Thoracic aorta (tissue), 2 donors: Measurements from ENCODE around the gene TMC5. TPM values are rescaled to one million over a fixed set of nuclear protein-coding genes. Genes with fewer than 3 reads are reported as not detected.

Experiments
- ATAC-seq: fragments of 150-250 bp; one replicate; pipeline ENCODE4 v1.8.0; 2017; ENCODE audit warnings: low read depth; ENCODE audit not compliant: insufficient number of reproducible peaks, low FRiP score
- DNase-seq: peaks from one replicate; pipeline ENCODE4 v3.0.0-alpha.2; 2020; ENCODE audit warnings: low spot score
- H3K27ac ChIP-seq, 2 donors: fragments of 200-600 bp; sonication (generic); 1 replicate in 1 of 2; 2 replicates in 1 of 2; pipeline ENCODE4 v1.5.1; 2016; ENCODE audit warnings: mild to moderate bottlenecking in 2 of 2, moderate library complexity in 2 of 2
- H3K27me3 ChIP-seq: fragments of 200-600 bp; sonication (generic); replicated peaks from 2 replicates; pipeline ENCODE4 v1.6.0; 2016; ENCODE audit warnings: mild to moderate bottlenecking; ENCODE audit not compliant: insufficient read depth
- H3K36me3 ChIP-seq: fragments of 200-600 bp; sonication (generic); one replicate; pipeline ENCODE4 v1.5.1; 2016
- H3K4me1 ChIP-seq, 2 donors: fragments of 200-600 bp; sonication (generic); 1 replicate in 1 of 2; 2 replicates in 1 of 2; pipeline versions ENCODE4 v1.5.1 to v1.6.0; 2016; ENCODE audit warnings: low read depth in 2 of 2, mild to moderate bottlenecking in 1 of 2; ENCODE audit not compliant: control insufficient read depth in 1 of 2
- H3K4me3 ChIP-seq: fragments of 200-600 bp; sonication (generic); 2 replicates; pipeline ENCODE4 v1.5.1; 2016; ENCODE audit warnings: mild to moderate bottlenecking
- H3K9me3 ChIP-seq: fragments of 200-600 bp; sonication (generic); 2 replicates; pipeline ENCODE4 v1.5.1; 2016
- CTCF ChIP-seq: fragments of 200-600 bp; sonication (generic); IDR thresholded peaks from one replicate; pipeline ENCODE4 v1.5.1; 2019; ENCODE audit warnings: antibody characterized with exemption
- total RNA-seq, 2 donors: library from RNA; depleted of rRNA; stranded (reverse); fragments of >200 nt; gene quantifications; one replicate each; pipeline versions ENCODE4 v1.1.0 to v1.2.3, GENCODE V29; 2016

TMC5 gene
- total RNA-seq, 2 donors from 2014 or later: 0.71 TPM; not detected in 1

- Histone ChIP-seq H3K36me3 (no peaks in the 10 kb centered on the region), H3K4me3 (no peak overlapping the region), H3K27me3 (no peaks in the 10 kb centered on the region), H3K27ac (no peak overlapping the region), H3K9me3 (no peaks in the 10 kb centered on the region), H3K4me1 (no peaks in the 10 kb centered on the region)
- TF ChIP-seq CTCF: no peak
- no peak for DNase-seq
- no peak for ATAC-seq
Measured at GRCh38 chr16:19419698-19420075, 2.0 kb downstream of the TMC5 start.

- TF ChIP-seq CTCF: no peak
- H3K4me3 ChIP-seq: no peak overlapping the region
- ATAC-seq: no peak
Measured at GRCh38 chr16:19424478-19424877, 6.8 kb downstream of the TMC5 start.

GRCh38 chr16:19430345-19430744 lies 12.7 kb downstream of the TMC5 start:
- DNase-seq (no peak), ATAC-seq (no peak)
- Histone ChIP-seq H3K36me3 (no peaks in the 10 kb centered on the region), H3K4me1 (no peaks in the 10 kb centered on the region), H3K4me3 (no peak overlapping the region), H3K27ac (no peak overlapping the region), H3K9me3 (no peaks in the 10 kb centered on the region), H3K27me3 (no peaks in the 10 kb centered on the region)
- no peak for TF ChIP-seq CTCF

More at GRCh38 chr16:19424478-19424877, 6.8 kb downstream of the TMC5 start:
- no peaks in the 10 kb centered on the region for H3K9me3 ChIP-seq
- H3K36me3 ChIP-seq: no peaks in the 10 kb centered on the region
- H3K27me3 ChIP-seq: no peaks in the 10 kb centered on the region
- H3K27ac ChIP-seq: no peak overlapping the region
- no peaks in the 10 kb centered on the region for H3K4me1 ChIP-seq
- DNase-seq: no peak

- H3K4me1 ChIP-seq: no peaks in the 10 kb centered on the region
- no peaks in the 10 kb centered on the region for H3K9me3 ChIP-seq
- DNase-seq: no peak
- no peak for ATAC-seq
- H3K36me3 ChIP-seq: no peaks in the 10 kb centered on the region
- H3K27ac ChIP-seq: no peak overlapping the region
- no peak overlapping the region for H3K4me3 ChIP-seq
- H3K27me3 ChIP-seq: no peaks in the 10 kb centered on the region
- no peak for TF ChIP-seq CTCF
Measured at GRCh38 chr16:19431636-19432340, 14.1 kb downstream of the TMC5 start.

GRCh38 chr16:19432429-19432828 lies 14.7 kb downstream of the TMC5 start:
- no peak overlapping the region for H3K4me3 ChIP-seq
- no peak for ATAC-seq
- DNase-seq: no peak
- no peaks in the 10 kb centered on the region for H3K4me1 ChIP-seq
- no peak for TF ChIP-seq CTCF
- H3K27ac ChIP-seq: no peak overlapping the region
- H3K36me3 ChIP-seq: no peaks in the 10 kb centered on the region
- no peaks in the 10 kb centered on the region for H3K27me3 ChIP-seq
- no peaks in the 10 kb centered on the region for H3K9me3 ChIP-seq
